Activated CD4-positive, CD25-positive, alpha-beta regulatory T cell (primary cell): ENCODE measurements around the gene FABP6.

Experiments
- DNase-seq, 4 experiments: peaks; one replicate each; lab custom pipeline; 2025; lab: John Stamatoyannopoulos, UW

Gene FABP6

DNA sequence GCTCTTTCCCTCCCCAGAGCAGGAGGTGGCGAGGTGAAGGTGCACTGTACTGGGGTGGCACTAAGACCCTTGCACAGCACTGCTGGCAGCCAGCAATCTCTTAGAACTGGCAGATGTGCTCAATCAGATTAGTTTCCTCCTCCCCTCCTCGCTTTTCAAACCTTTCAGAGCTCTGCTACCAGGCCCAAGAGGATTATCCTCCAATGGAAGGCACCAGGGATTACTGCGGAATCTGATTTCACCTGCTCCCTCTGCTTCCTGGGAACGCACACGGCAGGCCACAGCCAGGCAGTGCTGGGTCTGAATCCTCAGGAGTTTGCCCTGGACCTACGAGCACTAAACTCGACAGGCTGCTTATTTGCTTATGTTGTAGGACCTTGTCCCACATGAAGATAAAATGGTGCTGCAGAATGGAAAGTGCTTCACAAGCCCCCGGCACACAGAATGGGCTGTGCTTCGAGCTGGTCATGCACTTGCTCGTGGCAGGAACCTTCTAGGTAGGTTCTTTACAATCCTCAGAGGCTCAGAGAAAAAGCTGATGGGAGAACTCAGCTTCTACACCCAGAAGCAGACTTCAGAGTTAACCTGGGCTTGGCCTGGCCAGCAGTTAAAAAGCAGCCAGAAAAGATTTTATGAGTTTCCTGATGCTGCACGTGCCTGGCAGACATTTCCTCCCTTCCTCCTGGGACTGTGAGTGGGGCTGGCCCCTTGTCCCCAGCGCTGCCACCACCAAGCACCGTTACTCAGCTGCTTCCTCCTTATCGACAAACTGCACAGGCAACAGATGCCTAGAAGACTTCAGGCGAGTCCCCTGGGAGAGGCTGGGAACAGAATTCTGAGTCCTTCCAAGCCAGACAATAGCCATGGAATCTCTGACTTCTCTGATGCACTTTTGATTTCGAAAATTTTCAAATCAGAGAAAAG lies 33.1 kb downstream of the FABP6 start:
- no peak for DNase-seq

GRCh38 chr5:160263326-160263855 lies 34.1 kb downstream of the FABP6 start:
- DNase-seq: no peak

DNA sequence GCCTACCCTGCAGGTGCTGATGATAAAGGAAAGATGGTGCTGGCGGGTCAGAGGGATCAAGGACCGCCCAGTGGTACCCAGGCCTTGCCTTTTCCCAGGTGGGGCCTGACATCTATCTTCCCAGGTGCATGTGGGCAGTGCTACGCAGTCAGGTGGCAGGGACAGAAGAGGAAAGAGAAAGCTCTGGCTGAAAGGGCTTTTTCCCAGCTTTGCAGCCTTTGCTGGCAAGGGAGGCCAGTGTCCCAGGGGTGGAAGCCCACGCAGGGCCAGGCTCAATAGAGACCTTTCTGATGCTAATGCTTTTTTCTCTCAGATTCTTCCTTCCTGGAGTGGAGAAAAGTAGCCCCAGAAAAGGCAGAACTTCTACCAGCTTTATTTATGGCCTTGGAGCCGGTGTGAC lies 36.7 kb downstream of the FABP6 start:
- DNase-seq: no peak

DNA sequence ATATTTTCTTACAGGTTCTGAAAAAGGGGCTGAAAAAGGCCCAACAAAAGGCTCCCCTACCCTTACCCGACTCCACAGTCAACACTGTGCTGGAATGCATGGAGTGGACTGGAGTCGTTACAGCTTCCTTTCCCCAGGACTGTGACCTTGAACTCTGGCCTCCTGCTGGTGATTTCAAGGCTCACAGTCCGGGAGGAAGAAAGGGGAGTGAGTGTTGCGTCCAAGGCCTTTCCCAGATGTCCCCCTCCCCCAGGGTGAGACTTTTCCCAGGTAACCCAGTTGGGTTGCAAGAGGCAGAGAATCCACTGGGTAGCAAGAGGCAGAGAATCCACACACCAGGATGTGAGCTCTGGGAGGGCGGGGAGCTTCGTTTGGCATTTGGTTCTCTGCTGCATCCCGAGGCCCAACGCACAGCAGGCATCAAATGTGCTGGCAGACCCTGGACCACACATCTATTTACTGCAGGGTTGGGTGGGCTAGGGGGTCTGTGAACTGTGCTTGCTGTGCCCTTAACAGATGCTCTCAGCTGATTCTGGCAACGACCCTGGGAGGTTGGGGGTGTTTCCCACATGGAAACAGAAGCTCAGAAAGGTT lies 37.5 kb downstream of the FABP6 start:
- DNase-seq: no peak

DNA sequence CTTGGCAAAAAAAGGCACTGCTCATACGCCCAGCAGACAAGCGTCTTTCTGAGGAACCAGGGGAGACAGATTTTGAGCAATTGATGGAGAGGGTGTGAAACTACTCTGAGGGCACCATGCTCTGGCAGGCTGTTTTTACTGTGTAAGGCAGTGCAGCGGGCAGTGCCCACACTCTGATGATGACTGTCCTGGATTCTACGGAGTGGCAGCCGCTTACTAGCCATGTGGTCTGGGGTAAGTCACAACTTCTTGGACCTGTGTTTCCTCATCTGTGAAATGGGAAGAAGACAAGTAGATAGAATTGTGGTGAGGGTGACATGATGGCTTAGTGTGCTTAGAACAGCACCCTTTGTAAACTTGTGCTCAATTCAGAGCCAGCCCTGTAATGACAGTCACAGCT lies 38.8 kb downstream of the FABP6 start:
- DNase-seq: no peak

- DNase-seq: no peak
Observed at GRCh38 chr5:160269017-160269416, 39.7 kb downstream of the FABP6 start.

- no peak for DNase-seq
Observed at GRCh38 chr5:160270704-160271103, 41.4 kb downstream of the FABP6 start.

DNA sequence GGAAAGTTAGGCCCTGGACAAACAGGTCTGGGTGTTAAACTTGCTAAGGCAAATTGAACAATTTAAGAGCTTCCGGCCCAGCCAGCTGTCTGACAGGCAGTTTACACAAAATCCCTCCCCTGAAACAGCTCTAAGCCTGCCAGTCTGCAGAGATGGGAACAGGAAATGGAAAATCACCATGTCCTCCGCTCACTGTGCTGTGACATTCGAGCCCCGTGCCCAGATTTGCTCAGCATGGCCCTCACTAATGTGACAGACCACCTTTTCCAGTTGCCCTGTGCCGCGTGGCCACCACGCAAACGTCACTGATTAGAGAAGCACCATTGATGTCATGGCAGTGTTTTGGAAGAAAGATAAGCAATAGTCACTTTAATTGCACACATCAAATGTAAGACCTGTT lies 42.1 kb downstream of the FABP6 start:
- DNase-seq: no peak

- no peak for DNase-seq
Observed at GRCh38 chr5:160271836-160272235, 42.5 kb downstream of the FABP6 start.

DNA sequence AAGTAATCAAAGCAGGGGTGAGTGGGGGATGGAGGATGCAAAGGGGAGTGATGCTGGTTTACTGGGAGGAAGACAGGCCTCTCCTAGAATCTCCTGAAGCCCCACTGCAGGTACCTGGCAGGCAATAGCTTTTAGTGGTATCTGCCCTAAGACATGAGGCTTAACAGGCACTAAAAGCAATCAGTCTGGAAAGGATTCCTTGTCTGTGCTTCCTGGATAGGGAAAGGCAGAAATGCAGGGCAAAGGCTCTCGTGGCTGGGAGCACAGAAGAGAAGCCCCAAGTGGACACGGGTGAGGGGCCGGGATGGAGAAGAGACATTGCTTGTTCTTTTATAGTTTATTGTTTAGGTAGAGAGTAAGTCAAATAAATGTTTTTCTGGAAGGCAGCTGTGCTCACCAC lies 43.0 kb downstream of the FABP6 start:
- DNase-seq: no peak

GRCh38 chr5:160272889-160273288 lies 43.6 kb downstream of the FABP6 start:
- DNase-seq: no peak

DNA sequence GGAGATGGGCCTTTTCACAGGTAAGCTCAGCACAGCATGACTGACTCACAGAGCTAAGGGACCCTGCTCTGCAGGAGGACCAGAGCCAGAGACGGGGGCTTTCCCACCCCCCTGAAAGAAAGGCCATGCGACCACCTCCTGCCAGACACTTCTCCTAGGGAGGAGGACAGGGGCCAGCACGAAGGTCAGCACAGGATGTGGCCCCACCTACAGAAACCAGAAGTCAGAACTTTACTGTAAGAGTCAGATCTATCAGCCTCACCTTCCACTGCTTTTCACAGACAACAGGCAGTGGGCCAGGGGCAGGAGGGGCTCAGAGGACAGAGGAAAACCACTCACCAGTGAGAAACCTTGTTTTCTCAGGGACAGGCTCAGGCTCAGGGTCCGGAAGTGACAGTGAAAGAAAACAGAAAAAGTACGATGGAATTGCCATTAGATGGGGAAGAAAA lies 45.2 kb downstream of the FABP6 start:
- no peak for DNase-seq

DNA sequence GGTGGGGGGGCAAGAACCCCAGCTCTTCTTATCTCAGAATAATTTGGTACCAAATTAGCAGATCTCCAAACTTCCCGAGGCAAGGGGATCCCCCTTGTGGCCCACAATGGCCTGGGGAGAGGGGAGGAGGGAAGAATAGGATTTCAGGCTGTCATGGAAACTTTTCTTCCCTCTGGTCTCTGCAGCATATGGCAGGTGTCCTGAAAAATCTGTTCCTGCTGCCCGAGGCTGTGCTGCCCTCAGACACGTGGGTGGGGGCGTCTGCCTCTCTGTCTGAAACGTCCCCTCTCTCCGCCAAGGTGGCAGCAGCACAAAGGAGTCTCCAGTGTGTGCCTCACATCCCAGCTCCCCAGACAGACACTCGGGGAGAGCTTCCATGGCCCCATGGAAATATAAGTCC lies 49.0 kb downstream of the FABP6 start:
- DNase-seq: no peak

GRCh38 chr5:160280384-160281095 lies 51.2 kb downstream of the FABP6 start:
- DNase-seq: no peak

DNA sequence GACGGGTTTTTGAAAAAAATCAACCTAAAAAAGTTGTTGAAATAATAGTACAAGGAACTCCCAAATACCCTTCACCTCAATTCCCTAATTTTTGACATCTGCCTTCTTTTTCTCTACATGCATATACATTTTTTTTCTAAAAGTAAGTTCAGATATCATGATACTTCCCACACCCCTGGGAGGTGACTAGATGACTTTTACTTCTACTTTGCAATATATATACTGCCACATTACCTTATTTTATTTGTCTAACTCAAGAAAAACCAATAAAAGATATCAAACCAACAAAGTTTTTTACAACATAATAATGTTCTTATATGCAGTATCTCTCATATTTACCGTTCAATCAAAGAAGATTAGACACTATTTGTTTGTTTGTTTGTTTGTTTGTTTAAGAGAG lies 52.0 kb downstream of the FABP6 start:
- no peak for DNase-seq

DNA sequence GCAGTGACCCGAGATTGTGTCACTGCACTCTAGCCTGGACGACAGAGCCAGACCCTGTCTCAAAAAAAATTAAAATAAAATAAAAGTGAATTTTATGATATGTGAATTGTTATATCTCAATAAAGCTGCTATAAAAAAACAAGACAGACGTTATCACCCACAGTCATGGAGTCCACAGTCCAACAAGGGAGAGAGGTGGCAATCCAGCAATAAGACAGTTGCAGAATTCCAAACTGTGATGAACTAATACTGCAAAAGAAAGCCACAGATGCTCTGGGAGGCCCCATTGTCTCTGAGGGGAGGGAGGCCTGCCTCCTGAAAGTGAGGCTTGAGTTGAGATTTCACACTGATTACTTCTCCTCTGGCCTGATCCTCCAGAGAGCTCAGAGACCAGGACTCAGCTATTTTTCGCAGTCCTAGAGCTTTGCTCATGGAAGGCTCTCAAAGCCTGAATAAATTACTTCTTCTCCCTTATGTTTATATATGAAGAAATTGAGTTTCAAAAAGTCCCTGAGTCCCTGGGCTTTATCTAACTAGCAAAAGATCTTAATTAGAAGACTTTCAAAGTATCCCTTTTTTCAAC lies 55.1 kb downstream of the FABP6 start:
- DNase-seq: no peak

DNA sequence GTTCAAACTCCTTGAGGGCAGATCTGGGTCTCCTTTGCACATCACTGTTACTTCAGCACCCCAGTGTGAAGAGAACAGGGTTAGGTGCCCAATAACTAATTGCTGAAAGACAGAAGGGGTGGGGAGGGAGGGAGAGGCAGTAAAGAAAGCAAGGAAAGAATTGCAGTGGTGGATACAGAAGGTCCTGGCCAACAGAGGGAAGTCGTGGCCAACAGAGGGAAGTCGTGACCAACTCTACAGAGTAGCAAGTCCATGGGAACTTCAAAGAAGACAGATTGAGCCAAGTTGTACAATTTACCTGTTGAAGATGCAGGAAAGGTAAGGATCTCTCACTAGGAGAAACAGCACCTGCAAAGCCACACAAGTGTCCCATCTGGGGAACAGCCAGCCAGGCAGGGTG lies 56.0 kb downstream of the FABP6 start:
- no peak for DNase-seq

DNA sequence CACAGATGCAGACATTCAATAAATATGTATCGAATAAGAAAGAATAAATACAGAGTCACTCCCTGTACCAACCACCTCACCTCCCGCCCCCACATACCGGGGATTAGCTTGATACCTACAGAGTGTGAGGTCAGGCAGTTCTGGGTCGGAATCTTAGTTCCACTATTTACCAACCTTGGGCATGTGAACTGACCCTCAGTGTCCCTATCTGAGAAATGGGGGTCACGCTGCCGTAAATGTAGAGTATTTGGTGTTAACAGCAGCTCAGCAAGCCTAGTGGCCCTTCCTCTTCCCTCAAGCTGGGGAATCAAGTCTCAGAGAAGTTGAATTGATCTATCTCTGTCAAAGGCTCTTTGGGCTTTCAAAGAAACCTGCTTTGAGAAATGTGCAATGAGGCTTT lies 57.6 kb downstream of the FABP6 start:
- DNase-seq: no peak

DNA sequence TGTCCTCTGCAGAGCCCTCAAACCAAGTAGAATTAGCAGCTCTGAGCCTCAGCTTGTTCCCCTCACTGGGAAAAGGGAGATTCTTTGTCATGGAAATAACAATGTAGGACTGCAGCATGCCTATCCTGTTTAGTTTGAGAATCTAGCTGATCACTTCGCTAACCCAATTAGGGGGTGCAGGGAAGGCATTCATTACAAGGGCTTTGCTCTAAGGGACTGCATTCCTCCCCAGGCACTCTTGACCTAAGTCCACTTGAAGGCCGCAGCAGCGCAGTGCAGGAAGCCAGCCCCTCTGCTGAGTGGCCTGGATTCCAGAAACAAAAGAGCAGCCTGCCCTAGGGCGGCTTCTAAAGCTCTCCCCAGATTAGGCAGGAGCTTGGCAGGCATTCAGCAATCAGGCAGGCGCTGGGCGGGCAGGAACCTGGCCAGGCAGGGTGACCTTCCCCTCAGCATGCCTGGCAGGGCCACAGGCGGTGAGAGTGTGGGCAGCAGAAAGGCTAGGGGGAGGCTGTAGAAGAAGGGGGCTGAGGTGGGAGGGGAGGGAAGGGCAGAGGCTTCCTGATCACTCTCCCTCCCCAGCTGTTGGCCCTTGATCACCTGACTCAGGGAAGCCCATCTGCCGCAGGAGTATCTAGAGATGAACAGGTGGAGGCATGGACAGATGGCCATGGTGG lies 58.2 kb downstream of the FABP6 start:
- DNase-seq: no peak
